SK-N-SH treated with all-trans-retinoic acid at 6 μM for 48 hours (cell line): Measurements from ENCODE around the gene KCNE5.

Source experiments
- CREB5 ChIP-seq: fragments of 250-450 bp; sonication (Bioruptor Pico); IDR thresholded peaks from 2 replicates; pipeline ENCODE4 v1.5.1; 2020; ENCODE audit warnings: low read depth, mild to moderate bottlenecking, moderate library complexity
- ISL1 ChIP-seq: fragments of 250-450 bp; sonication (Bioruptor Pico); IDR thresholded peaks from 2 replicates; pipeline ENCODE4 v2.1.2; 2022; ENCODE audit warnings: mild to moderate bottlenecking, moderate library complexity
- PATZ1 ChIP-seq: fragments of 250-450 bp; sonication (Bioruptor Pico); IDR thresholded peaks from 2 replicates; pipeline ENCODE4 v1.8.0; 2020; ENCODE audit warnings: mild to moderate bottlenecking, moderate library complexity, borderline replicate concordance
- PPARA ChIP-seq: fragments of 250-450 bp; sonication (Bioruptor Pico); IDR thresholded peaks from 2 replicates; pipeline ENCODE4 v1.5.0; 2020; ENCODE audit warnings: mild to moderate bottlenecking, borderline replicate concordance
- RARB ChIP-seq: fragments of 250-450 bp; sonication (Bioruptor Pico); IDR thresholded peaks from 2 replicates; pipeline ENCODE4 v1.8.0; 2021; ENCODE audit warnings: mild to moderate bottlenecking, moderate library complexity
- ZC3H10 ChIP-seq: fragments of 250-450 bp; sonication (Bioruptor Pico); IDR thresholded peaks from 2 replicates; pipeline ENCODE4 v1.5.1; 2021; ENCODE audit warnings: mild to moderate bottlenecking, moderate library complexity
- TF ChIP-seq, protein P1 (sequence below): fragments of 250-450 bp; sonication (Bioruptor Pico); IDR thresholded peaks from 2 replicates; pipeline ENCODE4 v1.5.1; 2021; ENCODE audit warnings: mild to moderate bottlenecking, moderate library complexity

DNA sequence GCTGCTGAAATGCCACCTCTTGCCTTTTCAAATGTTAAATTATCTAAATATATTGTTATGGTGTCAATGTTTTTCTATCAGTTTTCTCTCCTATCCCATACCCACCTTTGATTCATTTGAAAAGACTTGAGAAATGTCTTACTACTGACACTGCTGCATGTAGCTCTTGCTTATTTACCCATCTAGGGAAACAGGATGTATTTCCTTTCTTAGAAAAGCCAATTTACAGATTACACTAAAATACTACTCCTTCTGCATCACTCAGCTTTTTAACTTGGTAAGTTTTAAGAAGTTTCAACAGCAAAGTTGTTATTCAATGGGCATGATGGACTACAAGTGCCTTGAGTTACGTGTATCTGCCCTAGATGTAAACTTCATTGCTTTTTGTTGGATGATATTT lies 13.2 kb upstream of the KCNE5 start:
- TF ChIP-seq ISL1 (no peak), RARB (CRISPR knock-in tag) (no peak), CREB5 (no peak), PATZ1 (CRISPR knock-in tag) (no peak), ZC3H10 (CRISPR knock-in tag) (no peak), PPARA (no peak)
- TF ChIP-seq, protein P1, sequence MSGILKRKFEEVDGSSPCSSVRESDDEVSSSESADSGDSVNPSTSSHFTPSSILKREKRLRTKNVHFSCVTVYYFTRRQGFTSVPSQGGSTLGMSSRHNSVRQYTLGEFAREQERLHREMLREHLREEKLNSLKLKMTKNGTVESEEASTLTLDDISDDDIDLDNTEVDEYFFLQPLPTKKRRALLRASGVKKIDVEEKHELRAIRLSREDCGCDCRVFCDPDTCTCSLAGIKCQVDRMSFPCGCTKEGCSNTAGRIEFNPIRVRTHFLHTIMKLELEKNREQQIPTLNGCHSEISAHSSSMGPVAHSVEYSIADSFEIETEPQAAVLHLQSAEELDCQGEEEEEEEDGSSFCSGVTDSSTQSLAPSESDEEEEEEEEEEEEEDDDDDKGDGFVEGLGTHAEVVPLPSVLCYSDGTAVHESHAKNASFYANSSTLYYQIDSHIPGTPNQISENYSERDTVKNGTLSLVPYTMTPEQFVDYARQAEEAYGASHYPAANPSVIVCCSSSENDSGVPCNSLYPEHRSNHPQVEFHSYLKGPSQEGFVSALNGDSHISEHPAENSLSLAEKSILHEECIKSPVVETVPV (CRISPR knock-in tag): no peak
